H1 (cell line): ENCODE results near the gene SMCO1.
"Not testable (repeated sequence)": the region's sequence is repeated elsewhere in the genome, so short reads cannot be mapped to it uniquely, and the experiment has no call there.

ENCODE experiments used
- CHD7 ChIP-seq: fragments of 300-600 bp; sonication (generic); IDR thresholded peaks from 2 replicates; pipeline ENCODE4 v1.7.1; 2012; ENCODE audit warnings: low read length, moderate library complexity, mild to moderate bottlenecking, inconsistent platforms; ENCODE audit not compliant: insufficient replicate concordance
- CTBP2 ChIP-seq: IDR thresholded peaks from 2 replicates; pipeline ENCODE4 v1.7.0; 2011; ENCODE audit warnings: borderline replicate concordance, mild to moderate bottlenecking, moderate library complexity, mixed read lengths, low read length; ENCODE audit not compliant: insufficient read depth, insufficient read length
- CTCF ChIP-seq, 3 experiments: IDR thresholded peaks; 1 replicate in 2 of 3; 2 replicates in 1 of 3; pipeline versions ENCODE4 v1.5.1 to v1.6.1; 2011; ENCODE audit warnings: low read length in 3 of 3, mild to moderate bottlenecking in 3 of 3, inconsistent platforms in 2 of 3, low read depth in 1 of 3, moderate library complexity in 1 of 3; ENCODE audit not compliant: insufficient read depth in 1 of 3; ENCODE audit errors: control extremely low read depth in 1 of 3
- POLR2A ChIP-seq, 2 experiments: IDR thresholded peaks; 1 replicate in 1 of 2; 2 replicates in 1 of 2; pipeline ENCODE4 v1.6.1; 2011; ENCODE audit warnings: low read depth in 2 of 2, low read length in 2 of 2, mild to moderate bottlenecking in 2 of 2; ENCODE audit errors: control extremely low read depth in 1 of 2
- ZNF274 ChIP-seq: IDR thresholded peaks from 2 replicates; pipeline ENCODE4 v1.7.0; 2012; ENCODE audit warnings: low read length, borderline replicate concordance; ENCODE audit errors: extremely low read depth

GRCh38 chr3:196511646-196512425, 3.3 kb downstream of the SMCO1 start:
- not testable (repeated sequence) for TF ChIP-seq CTBP2; ZNF274; POLR2A (IDR thresholded peaks at IDR 0.05; ENCODE audit: control extremely low read depth in 1 of 2, low read depth in 2 of 2, low read length in 2 of 2); CTCF (IDR thresholded peaks at IDR 0.05; ENCODE audit: control extremely low read depth in 1 of 3, insufficient read depth in 1 of 3, low read depth in 1 of 3, low read length in 3 of 3); CHD7
